Activated CD8-positive, alpha-beta T cell treated with anti-CD3 and anti-CD28 coated beads for 36 hours (primary cell): ENCODE results near the gene GPR137. TPM values are rescaled to one million over a fixed set of nuclear protein-coding genes. Genes with fewer than 3 reads are reported as not detected.
A peak's percentile ranks its signal among the peaks of the same experiment; 100 is the strongest.

Experiments used
- ATAC-seq: fragments of 200-7000 bp; cut with Tn5 transposase; one replicate; pipeline ENCODE4 v1.10.0; 2021; ENCODE audit warnings: mild to moderate bottlenecking, moderate library complexity
- CTCF ChIA-PET: fragments of 350-600 bp; sonication (Branson Sonifier 250); formaldehyde crosslinking; loops from one replicate; lab custom pipeline; 2021; ENCODE audit warnings: antibody characterized with exemption; lab: Charles Lee
- POLR2A ChIA-PET: fragments of 350-600 bp; sonication (Branson Sonifier 250); formaldehyde crosslinking; loops from one replicate; lab custom pipeline; 2021; ENCODE audit warnings: antibody characterized with exemption; lab: Charles Lee
- DNase-seq: peaks from one replicate; pipeline ENCODE4 v3.0.0-alpha.2; 2020
- H3K27ac Mint-ChIP-seq: one replicate; pipeline ENCODE4 v1.8.0; 2021; ENCODE audit warnings: mild to moderate bottlenecking, mixed read lengths
- H3K27me3 Mint-ChIP-seq: one replicate; pipeline ENCODE4 v1.8.0; 2021; ENCODE audit warnings: mixed read lengths
- H3K36me3 Mint-ChIP-seq: one replicate; pipeline ENCODE4 v1.8.0; 2021; ENCODE audit warnings: low read depth, mixed read lengths
- H3K4me1 Mint-ChIP-seq: one replicate; pipeline ENCODE4 v1.8.0; 2021; ENCODE audit warnings: low read depth, mixed read lengths
- H3K4me3 Mint-ChIP-seq: one replicate; pipeline ENCODE4 v1.8.0; 2021; ENCODE audit warnings: mild to moderate bottlenecking, moderate library complexity, mixed read lengths
- H3K9me3 Mint-ChIP-seq: one replicate; pipeline ENCODE4 v1.8.0; 2021; ENCODE audit warnings: mixed read lengths
- CTCF ChIP-seq: fragments of 200-600 bp; IDR thresholded peaks from one replicate; pipeline ENCODE4 v1.8.0; 2022; ENCODE audit warnings: antibody characterized with exemption, mild to moderate bottlenecking
- intact Hi-C: fragments of 100-400 bp; cut with micrococcal nuclease; formaldehyde crosslinking; loops from one replicate; pipeline ENCODE4 v1.10.0; 2022
- total RNA-seq, 2 experiments: library from RNA; stranded (reverse); gene quantifications; one replicate each; pipeline ENCODE4 v1.2.3, GENCODE V29; 2021

Gene GPR137
- total RNA-seq, 2 experiments from 2014 or later, result 23.7 to 28.5 TPM

- POLR2A ChIA-PET, result interaction anchor here (0.8 kb wide), 1 partner anchor 11 kb away, joined by 4 read pairs; no protein-coding TSS in a partner anchor
- DNase-seq (no peak), ATAC-seq (no peak)
- Mint-ChIP-seq H3K27ac (no peak overlapping the region), H3K36me3 (no peaks in the 10 kb centered on the region), H3K9me3 (no peaks in the 10 kb centered on the region), H3K4me3 (no peak overlapping the region), H3K27me3 (no peaks in the 10 kb centered on the region), H3K4me1 (peaks cover 14% of the 10 kb centered on the region)
- CTCF ChIA-PET, result interaction anchor here (0.8 to 1.5 kb wide), 2 partner anchors 9 to 27 kb away, joined by 4 to 5 read pairs; partner anchors contain the start of gene PRDX5
- intact Hi-C loops, result no loop called here
- no peak for TF ChIP-seq CTCF
Measured at GRCh38 chr11:64327375-64327774, 41.7 kb downstream of the GPR137 start.

GRCh38 chr11:64327993-64328392, 42.3 kb downstream of the GPR137 start:
- ChIA-PET POLR2A (interaction anchor here (0.8 kb wide), 1 partner anchor 12 kb away, joined by 4 read pairs; no protein-coding TSS in a partner anchor), CTCF (interaction anchor here (1.5 kb wide), 1 partner anchor 27 kb away, joined by 4 read pairs; no protein-coding TSS in a partner anchor)
- peaks cover 14% of the 10 kb centered on the region for H3K4me1 Mint-ChIP-seq
- intact Hi-C loops, result no loop called here
- no peak overlapping the region for H3K4me3 Mint-ChIP-seq
- no peaks in the 10 kb centered on the region for H3K36me3 Mint-ChIP-seq
- no peak for TF ChIP-seq CTCF
- no peaks in the 10 kb centered on the region for H3K9me3 Mint-ChIP-seq
- no peaks in the 10 kb centered on the region for H3K27me3 Mint-ChIP-seq
- H3K27ac Mint-ChIP-seq, result no peak overlapping the region
- ATAC-seq (no peak), DNase-seq (no peak)

- Mint-ChIP-seq H3K4me3 (no peak overlapping the region), H3K27me3 (no peaks in the 10 kb centered on the region), H3K4me1 (peaks cover 22% of the 10 kb centered on the region), H3K36me3 (peaks cover 8% of the 10 kb centered on the region), H3K27ac (no peak overlapping the region), H3K9me3 (no peaks in the 10 kb centered on the region)
- ATAC-seq (no peak), DNase-seq (no peak)
- no peak for TF ChIP-seq CTCF
- POLR2A ChIA-PET, result interaction anchor here (0.8 to 4.6 kb wide), 6 partner anchors 10 to 124 kb away, joined by 3 to 29 read pairs (median 6); partner anchors contain the start of genes CCDC88B, ESRRA, PRDX5 and TRMT112
- CTCF ChIA-PET, result interaction anchor here (0.7 to 5.4 kb wide), 14 partner anchors 8 to 127 kb away, joined by 3 to 75 read pairs (median 6); partner anchors contain the start of genes CCDC88B, PLCB3, PRDX5 and TRMT112
- intact Hi-C loops, result no loop called here
Measured at GRCh38 chr11:64330888-64331287, 45.2 kb downstream of the GPR137 start.

- ChIA-PET CTCF (interaction anchor here (0.7 to 5.4 kb wide), 18 partner anchors 8 to 128 kb away, joined by 3 to 75 read pairs (median 6); partner anchors contain the start of genes CCDC88B, PLCB3, PRDX5 and TRMT112), POLR2A (interaction anchor here (0.8 to 4.6 kb wide), 11 partner anchors 9 to 146 kb away, joined by 3 to 29 read pairs (median 5); partner anchors contain the start of genes CCDC88B, ESRRA, KCNK4 and PRDX5)
- Mint-ChIP-seq H3K36me3 (peaks cover 8% of the 10 kb centered on the region), H3K4me1 (peaks cover 24% of the 10 kb centered on the region), H3K9me3 (no peaks in the 10 kb centered on the region), H3K4me3 (peak overlapping the region; percentile 0), H3K27me3 (no peaks in the 10 kb centered on the region), H3K27ac (peak overlapping the region; percentile 75)
- peak; percentile 96 for DNase-seq
- peak; percentile 89 for ATAC-seq
- intact Hi-C loops, result no loop called here
- peak; percentile 67 for TF ChIP-seq CTCF
Measured at GRCh38 chr11:64331569-64332371, 46.1 kb downstream of the GPR137 start.
